ENCODE data around the gene BFSP2.

BFSP2 gene

GRCh38 chr3:133400006-133400515, at the start of gene BFSP2:
Gene BFSP2, plus strand, starts transcription at chr3:133400056. Its CDS starts 28 bp downstream, at chr3:133400084.
- DNase-seq, result no peak
- no peak for ATAC-seq

GRCh38 chr3:133354721-133355120, 45.1 kb upstream of the BFSP2 start:
- ATAC-seq, result no peak
- no peak for DNase-seq

- DNase-seq (no peak), ATAC-seq (no peak)
Measured at GRCh38 chr3:133360476-133360875, 39.4 kb upstream of the BFSP2 start.

GRCh38 chr3:133361011-133361410, 38.8 kb upstream of the BFSP2 start:
- ATAC-seq (no peak), DNase-seq (no peak)

GRCh38 chr3:133361435-133361834, 38.4 kb upstream of the BFSP2 start:
- DNase-seq (no peak), ATAC-seq (no peak)

GRCh38 chr3:133362539-133362938, 37.3 kb upstream of the BFSP2 start:
- DNase-seq, result no peak
- no peak for ATAC-seq

- DNase-seq (no peak), ATAC-seq (no peak)
Measured at GRCh38 chr3:133364704-133365103, 35.2 kb upstream of the BFSP2 start.

GRCh38 chr3:133366921-133367320, 32.9 kb upstream of the BFSP2 start:
- ATAC-seq, result no peak

GRCh38 chr3:133367403-133367802, 32.5 kb upstream of the BFSP2 start:
- DNase-seq (no peak), ATAC-seq (no peak)

More at GRCh38 chr3:133366921-133367320, 32.9 kb upstream of the BFSP2 start:
- DNase-seq, result no peak

- ATAC-seq, result no peak
- no peak for DNase-seq
Measured at GRCh38 chr3:133367956-133368355, 31.9 kb upstream of the BFSP2 start.

- DNase-seq (no peak), ATAC-seq (no peak)
Measured at GRCh38 chr3:133368371-133369067, 31.3 kb upstream of the BFSP2 start.

- no peak for DNase-seq
- no peak for ATAC-seq
Measured at GRCh38 chr3:133369068-133369440, 30.8 kb upstream of the BFSP2 start.

GRCh38 chr3:133371181-133371580, 28.7 kb upstream of the BFSP2 start:
- DNase-seq (no peak), ATAC-seq (no peak)

GRCh38 chr3:133371676-133372075, 28.2 kb upstream of the BFSP2 start:
- DNase-seq (no peak), ATAC-seq (no peak)

GRCh38 chr3:133374708-133375402, 25.0 kb upstream of the BFSP2 start:
- no peak for DNase-seq
- no peak for ATAC-seq

GRCh38 chr3:133375403-133375745, 24.5 kb upstream of the BFSP2 start:
- no peak for DNase-seq
- no peak for ATAC-seq

- no peak for ATAC-seq
- DNase-seq, result no peak
Measured at GRCh38 chr3:133376810-133377209, 23.0 kb upstream of the BFSP2 start.

- DNase-seq, result no peak
- no peak for ATAC-seq
Measured at GRCh38 chr3:133377396-133377795, 22.5 kb upstream of the BFSP2 start.

GRCh38 chr3:133379926-133380325, 19.9 kb upstream of the BFSP2 start:
- DNase-seq, result no peak

GRCh38 chr3:133380481-133381225, 19.2 kb upstream of the BFSP2 start:
- no peak for DNase-seq
- ATAC-seq, result no peak

More at GRCh38 chr3:133379926-133380325, 19.9 kb upstream of the BFSP2 start:
- ATAC-seq, result no peak

GRCh38 chr3:133381346-133382109, 18.3 kb upstream of the BFSP2 start:
- ATAC-seq, result no peak
- no peak for DNase-seq

GRCh38 chr3:133383175-133383574, 16.7 kb upstream of the BFSP2 start:
- ATAC-seq (no peak), DNase-seq (no peak)

All from stimulated activated naive CD8-positive, alpha-beta T cell treated with anti-CD3 and anti-CD28 coated beads, Interleukin-15, Interleukin-2, amounts not matched to agents 100 U/mL and 50 U/mL, for 24 hours (primary cell).